Neural cell (in vitro differentiated cells): ENCODE measurements around the gene ZMYM2. TPM values are rescaled to one million over a fixed set of nuclear protein-coding genes. Genes with fewer than 3 reads are reported as not detected.

Experiments used
- H2AFZ ChIP-seq: fragments of 200-600, 300-800 bp; sonication (generic), shearing (Covaris generic); 2 replicates; pipeline ENCODE4 v1.6.0; 2014; ENCODE audit warnings: low read depth, mild to moderate bottlenecking, antibody characterized with exemption, low read length, moderate library complexity
- H3F3A ChIP-seq: fragments of 200-600 bp; shearing (Covaris generic); 2 replicates; pipeline ENCODE4 v1.6.1; 2016; ENCODE audit warnings: mild to moderate bottlenecking, moderate library complexity, mixed read lengths, antibody characterized with exemption, low read length; ENCODE audit not compliant: insufficient read depth, poor library complexity, severe bottlenecking
- H3K27ac ChIP-seq: fragments of 200-600, 300-800 bp; sonication (generic), shearing (Covaris generic); 2 replicates; pipeline ENCODE4 v1.5.1; 2014; ENCODE audit warnings: mild to moderate bottlenecking, low read length, moderate library complexity
- H3K27me3 ChIP-seq: fragments of 300-800, 200-600 bp; sonication (generic), shearing (Covaris generic); 2 replicates; pipeline ENCODE4 v1.6.0; 2014; ENCODE audit warnings: mild to moderate bottlenecking, low read depth, low read length, moderate library complexity; ENCODE audit not compliant: insufficient read depth
- H3K36me3 ChIP-seq: fragments of 300-800, 200-600 bp; sonication (generic), shearing (Covaris generic); 2 replicates; pipeline ENCODE4 v1.5.1; 2014; ENCODE audit warnings: mild to moderate bottlenecking, antibody characterized with exemption, low read length, moderate library complexity; ENCODE audit not compliant: insufficient read depth
- H3K4me2 ChIP-seq: fragments of 300-800, 200-600 bp; sonication (generic), shearing (Covaris generic); 2 replicates; pipeline ENCODE4 v1.6.0; 2014; ENCODE audit warnings: mild to moderate bottlenecking, low read length
- H3K4me3 ChIP-seq: fragments of 300-800, 200-600 bp; sonication (generic), shearing (Covaris generic); 2 replicates; pipeline ENCODE4 v1.5.1; 2014; ENCODE audit warnings: mild to moderate bottlenecking, low read length, moderate library complexity
- H3K79me2 ChIP-seq: fragments of 200-600 bp; shearing (Covaris generic); replicated peaks from 2 replicates; pipeline ENCODE4 v1.6.0; 2014; ENCODE audit warnings: mild to moderate bottlenecking, low read length, moderate library complexity; ENCODE audit not compliant: insufficient read depth
- H3K9ac ChIP-seq: fragments of 300-800, 200-600 bp; sonication (generic), shearing (Covaris generic); 2 replicates; pipeline ENCODE4 v1.6.1; 2016; ENCODE audit warnings: mild to moderate bottlenecking, low read length, mixed read lengths
- H3K9me2 ChIP-seq: fragments of 200-600 bp; shearing (Covaris generic); 2 replicates; pipeline ENCODE4 v1.6.1; 2016; ENCODE audit warnings: mild to moderate bottlenecking, low read length, mixed read lengths; ENCODE audit not compliant: insufficient read depth
- H3K9me3 ChIP-seq: fragments of 200-600, 300-800 bp; sonication (generic), shearing (Covaris generic); 2 replicates; pipeline ENCODE4 v1.6.1; 2016; ENCODE audit warnings: mild to moderate bottlenecking, mixed run types, low read length, moderate library complexity, mixed read lengths
- H4K20me1 ChIP-seq: fragments of 200-600 bp; shearing (Covaris generic); 2 replicates; pipeline ENCODE4 v1.6.1; 2016; ENCODE audit warnings: mild to moderate bottlenecking, mixed run types; ENCODE audit not compliant: insufficient read depth
- EP300 ChIP-seq: fragments of 450-650 bp; conservative IDR thresholded peaks from 2 replicates; pipeline ENCODE4 v1.6.1; 2014; ENCODE audit warnings: antibody characterized with exemption, mild to moderate bottlenecking, moderate library complexity; ENCODE audit not compliant: poor library complexity, severe bottlenecking
- EZH2 ChIP-seq: fragments of 200-600, 300-800 bp; shearing (Covaris generic), sonication (generic); IDR thresholded peaks from 2 replicates; pipeline ENCODE4 v1.6.1; 2014; ENCODE audit warnings: antibody characterized with exemption, low read length, borderline replicate concordance, mild to moderate bottlenecking; ENCODE audit not compliant: insufficient read depth, poor library complexity, severe bottlenecking
- MXI1 ChIP-seq: fragments of 450-650 bp; conservative IDR thresholded peaks from 2 replicates; pipeline ENCODE4 v1.6.1; 2014; ENCODE audit warnings: antibody characterized with exemption, mild to moderate bottlenecking; ENCODE audit not compliant: poor library complexity, severe bottlenecking
- POLR2AphosphoS5 ChIP-seq: IDR thresholded peaks from 2 replicates; pipeline ENCODE4 v1.6.1; 2012
- RAD21 ChIP-seq: fragments of 450-650 bp; conservative IDR thresholded peaks from 2 replicates; pipeline ENCODE4 v1.6.1; 2014; ENCODE audit warnings: antibody characterized with exemption, mild to moderate bottlenecking, moderate library complexity
- SMC3 ChIP-seq: fragments of 450-650 bp; conservative IDR thresholded peaks from 2 replicates; pipeline ENCODE4 v1.6.1; 2014; ENCODE audit warnings: antibody characterized with exemption, mild to moderate bottlenecking, moderate library complexity; ENCODE audit not compliant: poor library complexity
- TAF1 ChIP-seq: IDR thresholded peaks from 2 replicates; pipeline ENCODE4 v1.6.1; 2012; ENCODE audit warnings: low read depth
- polyA plus RNA-seq: library from polyadenylated mRNA; depleted of rRNA; stranded (reverse); fragments of >200 nt; gene quantifications from 2 replicates; pipeline ENCODE4 v1.2.3, GENCODE V29; 2014
- TF ChIP-seq, protein P1 (sequence below): fragments of 450-650 bp; IDR thresholded peaks from 2 replicates; pipeline ENCODE4 v1.5.1; 2014; ENCODE audit warnings: antibody characterized with exemption, mild to moderate bottlenecking, moderate library complexity; ENCODE audit not compliant: poor library complexity, severe bottlenecking
- TF ChIP-seq, protein P2 (sequence below): IDR thresholded peaks from 2 replicates; pipeline ENCODE4 v1.6.1; 2012; ENCODE audit warnings: borderline replicate concordance

ZMYM2 gene
- polyA plus RNA-seq, 1 donor from 2014 or later = 92.2 TPM

DNA sequence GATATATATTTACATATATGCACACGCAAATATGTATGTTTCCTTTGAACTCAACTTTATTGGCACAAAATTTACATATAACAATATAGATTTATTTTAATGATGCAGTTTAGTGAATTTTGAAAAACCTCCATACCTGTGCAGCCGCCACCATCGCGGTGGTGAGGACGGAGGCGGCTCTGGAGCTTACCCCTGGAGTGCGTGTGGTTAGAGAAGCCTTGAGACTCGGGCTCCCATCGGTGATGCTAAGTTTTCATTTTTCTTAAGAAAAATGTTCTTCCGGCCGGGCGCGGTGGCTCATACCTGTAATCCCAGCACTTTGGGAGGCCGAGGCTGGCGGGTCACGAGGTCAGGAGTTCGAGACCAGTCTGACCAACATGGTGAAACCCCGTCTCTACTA, 170.5 kb downstream of the ZMYM2 start (continued):
- TF ChIP-seq, protein P1, sequence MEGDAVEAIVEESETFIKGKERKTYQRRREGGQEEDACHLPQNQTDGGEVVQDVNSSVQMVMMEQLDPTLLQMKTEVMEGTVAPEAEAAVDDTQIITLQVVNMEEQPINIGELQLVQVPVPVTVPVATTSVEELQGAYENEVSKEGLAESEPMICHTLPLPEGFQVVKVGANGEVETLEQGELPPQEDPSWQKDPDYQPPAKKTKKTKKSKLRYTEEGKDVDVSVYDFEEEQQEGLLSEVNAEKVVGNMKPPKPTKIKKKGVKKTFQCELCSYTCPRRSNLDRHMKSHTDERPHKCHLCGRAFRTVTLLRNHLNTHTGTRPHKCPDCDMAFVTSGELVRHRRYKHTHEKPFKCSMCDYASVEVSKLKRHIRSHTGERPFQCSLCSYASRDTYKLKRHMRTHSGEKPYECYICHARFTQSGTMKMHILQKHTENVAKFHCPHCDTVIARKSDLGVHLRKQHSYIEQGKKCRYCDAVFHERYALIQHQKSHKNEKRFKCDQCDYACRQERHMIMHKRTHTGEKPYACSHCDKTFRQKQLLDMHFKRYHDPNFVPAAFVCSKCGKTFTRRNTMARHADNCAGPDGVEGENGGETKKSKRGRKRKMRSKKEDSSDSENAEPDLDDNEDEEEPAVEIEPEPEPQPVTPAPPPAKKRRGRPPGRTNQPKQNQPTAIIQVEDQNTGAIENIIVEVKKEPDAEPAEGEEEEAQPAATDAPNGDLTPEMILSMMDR = no peak

DNA sequence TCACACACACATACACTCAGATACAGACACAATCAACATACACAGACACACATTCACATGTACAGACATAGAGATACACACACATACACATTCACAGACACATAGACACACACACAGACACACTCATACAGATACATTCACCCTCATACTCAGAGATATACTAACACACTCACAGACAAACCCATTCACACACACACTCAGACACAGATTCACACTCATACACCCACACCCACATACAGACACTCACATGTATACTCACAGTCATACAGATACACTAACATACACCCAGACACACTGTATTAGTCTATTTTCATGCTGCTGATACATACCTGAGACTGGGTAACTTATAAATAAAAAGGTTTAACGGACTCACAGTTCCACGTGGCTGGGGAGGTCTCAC, 171.5 kb downstream of the ZMYM2 start:
- no peaks in the 10 kb centered on the region for H4K20me1 ChIP-seq
- no peaks in the 10 kb centered on the region for H3F3A ChIP-seq
- H3K9me3 ChIP-seq = no peaks in the 10 kb centered on the region
- no peak overlapping the region for H3K9ac ChIP-seq
- H3K4me3 ChIP-seq = no peak overlapping the region
- H3K79me2 ChIP-seq = no peaks in the 10 kb centered on the region
- TF ChIP-seq MXI1 (no peak), SMC3 (no peak), EP300 (no peak), TAF1 (no peak), RAD21 (no peak), EZH2 (no peak), POLR2AphosphoS5 (no peak)
- TF ChIP-seq, protein P1 = no peak
- TF ChIP-seq, protein P2, sequence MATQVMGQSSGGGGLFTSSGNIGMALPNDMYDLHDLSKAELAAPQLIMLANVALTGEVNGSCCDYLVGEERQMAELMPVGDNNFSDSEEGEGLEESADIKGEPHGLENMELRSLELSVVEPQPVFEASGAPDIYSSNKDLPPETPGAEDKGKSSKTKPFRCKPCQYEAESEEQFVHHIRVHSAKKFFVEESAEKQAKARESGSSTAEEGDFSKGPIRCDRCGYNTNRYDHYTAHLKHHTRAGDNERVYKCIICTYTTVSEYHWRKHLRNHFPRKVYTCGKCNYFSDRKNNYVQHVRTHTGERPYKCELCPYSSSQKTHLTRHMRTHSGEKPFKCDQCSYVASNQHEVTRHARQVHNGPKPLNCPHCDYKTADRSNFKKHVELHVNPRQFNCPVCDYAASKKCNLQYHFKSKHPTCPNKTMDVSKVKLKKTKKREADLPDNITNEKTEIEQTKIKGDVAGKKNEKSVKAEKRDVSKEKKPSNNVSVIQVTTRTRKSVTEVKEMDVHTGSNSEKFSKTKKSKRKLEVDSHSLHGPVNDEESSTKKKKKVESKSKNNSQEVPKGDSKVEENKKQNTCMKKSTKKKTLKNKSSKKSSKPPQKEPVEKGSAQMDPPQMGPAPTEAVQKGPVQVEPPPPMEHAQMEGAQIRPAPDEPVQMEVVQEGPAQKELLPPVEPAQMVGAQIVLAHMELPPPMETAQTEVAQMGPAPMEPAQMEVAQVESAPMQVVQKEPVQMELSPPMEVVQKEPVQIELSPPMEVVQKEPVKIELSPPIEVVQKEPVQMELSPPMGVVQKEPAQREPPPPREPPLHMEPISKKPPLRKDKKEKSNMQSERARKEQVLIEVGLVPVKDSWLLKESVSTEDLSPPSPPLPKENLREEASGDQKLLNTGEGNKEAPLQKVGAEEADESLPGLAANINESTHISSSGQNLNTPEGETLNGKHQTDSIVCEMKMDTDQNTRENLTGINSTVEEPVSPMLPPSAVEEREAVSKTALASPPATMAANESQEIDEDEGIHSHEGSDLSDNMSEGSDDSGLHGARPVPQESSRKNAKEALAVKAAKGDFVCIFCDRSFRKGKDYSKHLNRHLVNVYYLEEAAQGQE = no peak
- H3K27me3 ChIP-seq = peaks cover 36% of the 10 kb centered on the region
- no peak overlapping the region for H3K4me2 ChIP-seq
- no peaks in the 10 kb centered on the region for H3K36me3 ChIP-seq
- no peaks in the 10 kb centered on the region for H3K9me2 ChIP-seq
- H3K27ac ChIP-seq = no peak overlapping the region
- H2AFZ ChIP-seq = no peak overlapping the region

DNA sequence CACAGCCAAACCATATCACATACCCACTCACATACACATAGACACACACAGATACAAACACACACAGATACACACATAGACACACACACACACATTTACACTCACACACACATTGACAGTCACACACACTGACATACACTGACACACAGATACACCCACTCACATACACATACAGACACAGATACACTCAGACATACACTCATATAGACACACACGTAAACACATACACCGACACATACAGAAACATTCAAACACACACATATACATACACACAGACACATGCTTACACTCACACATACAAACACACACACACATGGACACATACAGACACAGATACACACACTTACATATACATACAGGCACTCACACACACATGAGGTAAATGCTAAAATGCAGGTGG, 172.1 kb downstream of the ZMYM2 start:
- Histone ChIP-seq H3K27me3 (peaks cover 36% of the 10 kb centered on the region), H3F3A (no peaks in the 10 kb centered on the region), H3K36me3 (no peaks in the 10 kb centered on the region), H3K27ac (no peak overlapping the region), H3K9me3 (no peaks in the 10 kb centered on the region), H4K20me1 (no peaks in the 10 kb centered on the region), H3K4me3 (no peak overlapping the region), H2AFZ (no peak overlapping the region), H3K4me2 (no peak overlapping the region), H3K79me2 (no peaks in the 10 kb centered on the region), H3K9ac (no peak overlapping the region), H3K9me2 (no peaks in the 10 kb centered on the region)
- TF ChIP-seq POLR2AphosphoS5 (no peak), MXI1 (no peak), RAD21 (no peak), TAF1 (no peak)
- TF ChIP-seq, protein P2 = no peak
